ENCODE results near the gene NTN4. TPM values are rescaled to one million over a fixed set of nuclear protein-coding genes. Genes with fewer than 3 reads are reported as not detected.

NTN4 gene
- total and polyA plus RNA-seq, 12 donors = 17.9 to 105 (median 64.5) TPM

DNA sequence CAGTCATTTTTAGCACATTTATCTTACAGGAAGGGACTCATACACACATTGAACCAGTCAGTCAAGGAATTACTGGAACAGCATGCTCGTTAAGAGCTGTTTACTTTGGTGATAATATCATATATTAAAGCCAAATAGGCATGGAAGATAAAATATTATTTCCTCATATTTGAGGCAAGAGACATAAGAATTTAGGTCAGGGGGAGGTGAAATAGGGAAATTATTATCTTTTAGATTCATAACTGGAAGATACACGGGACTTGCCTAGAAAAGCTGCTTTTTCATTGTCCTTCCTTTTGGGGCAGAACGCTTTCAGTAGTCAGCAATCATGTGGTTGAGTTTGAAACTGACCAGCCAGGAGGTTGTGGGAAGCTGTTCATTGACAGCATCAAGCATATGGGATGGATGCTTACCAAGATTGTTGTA, 72.5 kb downstream of the NTN4 start:
- DNase-seq (no peak), ATAC-seq (peak in 3 of 8 donors; percentile 39 to 59 (median 41))
- H3K27me3 ChIP-seq = no peaks in the 10 kb centered on the region
- peak overlapping the region in 3 of 10 donors; percentile 4 to 17 (median 13) for H3K27ac ChIP-seq
- peaks cover 0 to 37% (median 17%) of the 10 kb centered on the region in 9 donors for H3K4me1 ChIP-seq
- H3K9me3 ChIP-seq = no peaks in the 10 kb centered on the region
- H3K36me3 ChIP-seq = peaks cover 0 to 2% (median 0%) of the 10 kb centered on the region in 9 donors
- 53 to 56% methylated on average over 3 of the region's 3 CpGs for whole genome bisulfite sequencing, 2 donors
- TF ChIP-seq CTCF (IDR thresholded peaks at IDR 0.05) = no peak
- no peak overlapping the region for H3K4me3 ChIP-seq
- intact Hi-C loops (cut with DNase I) = no loop called here

GRCh38 chr12:95717316-95717928, 73.1 kb downstream of the NTN4 start:
- Histone ChIP-seq H3K4me3 (no peak overlapping the region), H3K4me1 (peaks cover 0 to 37% (median 17%) of the 10 kb centered on the region in 9 donors), H3K9me3 (no peaks in the 10 kb centered on the region), H3K27ac (peak overlapping the region in 2 of 10 donors; percentile 4 to 13), H3K36me3 (peaks cover 0 to 8% (median 0%) of the 10 kb centered on the region in 9 donors), H3K27me3 (no peaks in the 10 kb centered on the region)
- no peak for TF ChIP-seq CTCF (IDR thresholded peaks at IDR 0.05)
- ATAC-seq (no peak), DNase-seq (no peak)
- intact Hi-C loops (cut with DNase I) = no loop called here
- WGBS, 2 donors = 87 to 88% methylated on average over 5 of the region's 5 CpGs

DNA sequence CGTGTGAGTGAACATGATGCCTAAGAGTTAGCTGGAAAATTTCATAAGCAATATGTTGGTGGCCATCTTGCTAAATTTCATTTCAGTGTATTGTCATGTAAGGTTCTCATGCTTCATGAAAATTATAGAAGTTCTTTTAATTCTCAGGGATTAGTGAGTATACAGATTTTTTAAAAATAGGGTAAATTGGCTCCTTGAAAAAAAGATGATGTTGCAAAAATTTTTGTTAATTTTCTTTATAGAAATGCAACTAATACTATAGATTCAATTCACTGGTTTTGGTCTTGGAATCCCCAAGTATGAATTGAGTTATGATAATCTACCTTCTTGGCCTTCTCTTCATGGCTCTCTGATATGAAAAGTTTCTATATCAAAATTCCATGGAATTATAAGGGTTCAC, 75.4 kb downstream of the NTN4 start:
- no peaks in the 10 kb centered on the region for H3K27me3 ChIP-seq
- no peak for ATAC-seq
- no peak overlapping the region for H3K4me3 ChIP-seq
- no peak for DNase-seq
- 100% methylated on average over 1 of the region's 1 CpG for WGBS, 2 donors
- H3K36me3 ChIP-seq = peaks cover 0 to 30% (median 0%) of the 10 kb centered on the region in 9 donors
- no peak for TF ChIP-seq CTCF (IDR thresholded peaks at IDR 0.05)
- no peaks in the 10 kb centered on the region for H3K9me3 ChIP-seq
- intact Hi-C loops (cut with DNase I) = no loop called here
- H3K4me1 ChIP-seq = peaks cover 0 to 30% (median 17%) of the 10 kb centered on the region in 9 donors
- no peak overlapping the region for H3K27ac ChIP-seq

- Histone ChIP-seq H3K4me1 (peaks cover 0 to 9% (median 0%) of the 10 kb centered on the region in 9 donors), H3K4me3 (no peak overlapping the region), H3K9me3 (no peaks in the 10 kb centered on the region), H3K36me3 (peaks cover 0 to 54% (median 0%) of the 10 kb centered on the region in 9 donors), H3K27ac (no peak overlapping the region), H3K27me3 (no peaks in the 10 kb centered on the region)
- no peak for DNase-seq
- no peak for ATAC-seq
- 93% methylated on average over 3 of the region's 3 CpGs for WGBS, 2 donors
- intact Hi-C loops (cut with DNase I) = no loop called here
- no peak for TF ChIP-seq CTCF (IDR thresholded peaks at IDR 0.05)
Measured at GRCh38 chr12:95712269-95712668, 78.3 kb downstream of the NTN4 start.
